Stimulated activated CD8-positive, alpha-beta memory T cell treated with anti-CD3 and anti-CD28 coated beads, Interleukin-15, amount 100 ng/mL, for 4 hours (primary cell): ENCODE data around the gene LPAR1.

Experiments used
- DNase-seq, 2 donors: peaks; one replicate each; pipeline ENCODE4 v3.0.0-alpha.2; 2020; ENCODE audit warnings: low read depth in 2 of 2

The LPAR1 gene

GRCh38 chr9:111037708-111038330 lies 451 bp downstream of the LPAR1 start:
- no peak for DNase-seq

- DNase-seq, result no peak
Observed at GRCh38 chr9:111037356-111037707, 938 bp downstream of the LPAR1 start.

GRCh38 chr9:111036946-111037345 lies 1.3 kb downstream of the LPAR1 start:
- no peak for DNase-seq

- no peak for DNase-seq
Observed at GRCh38 chr9:111036429-111036789, 1.9 kb downstream of the LPAR1 start.

GRCh38 chr9:111035543-111036428 lies 2.5 kb downstream of the LPAR1 start:
- DNase-seq, result no peak

GRCh38 chr9:111034898-111035539 lies 3.3 kb downstream of the LPAR1 start:
- no peak for DNase-seq

GRCh38 chr9:111034170-111034897 lies 3.9 kb downstream of the LPAR1 start:
- no peak for DNase-seq

- DNase-seq, result no peak
Observed at GRCh38 chr9:111030492-111030891, 7.8 kb downstream of the LPAR1 start.

GRCh38 chr9:111029260-111029659 lies 9.0 kb downstream of the LPAR1 start:
- no peak for DNase-seq

- no peak for DNase-seq
Observed at GRCh38 chr9:111027798-111028197, 10.5 kb downstream of the LPAR1 start.

GRCh38 chr9:111023128-111023527 lies 15.1 kb downstream of the LPAR1 start:
- DNase-seq, result no peak

- no peak for DNase-seq
Observed at GRCh38 chr9:111020594-111020993, 17.7 kb downstream of the LPAR1 start.

- DNase-seq, result no peak
Observed at GRCh38 chr9:111016426-111017045, 21.7 kb downstream of the LPAR1 start.

GRCh38 chr9:111016016-111016415 lies 22.3 kb downstream of the LPAR1 start:
- DNase-seq, result no peak

GRCh38 chr9:111013707-111014106 lies 24.6 kb downstream of the LPAR1 start:
- no peak for DNase-seq

- DNase-seq, result no peak
Observed at GRCh38 chr9:111013250-111013649, 25.0 kb downstream of the LPAR1 start.

GRCh38 chr9:111008158-111009075 lies 29.9 kb downstream of the LPAR1 start:
- DNase-seq, result no peak

GRCh38 chr9:111005746-111006470 lies 32.4 kb downstream of the LPAR1 start:
- DNase-seq, result no peak

GRCh38 chr9:111004936-111005335 lies 33.3 kb downstream of the LPAR1 start:
- DNase-seq, result no peak

- DNase-seq, result no peak
Observed at GRCh38 chr9:111003182-111003581, 35.1 kb downstream of the LPAR1 start.
